Bronchial epithelial cell (primary cell): ENCODE data around the gene NPTN. TPM values are rescaled to one million over a fixed set of nuclear protein-coding genes. Genes with fewer than 3 reads are reported as not detected.

Experiments
- DNase-seq: peaks from one replicate; pipeline ENCODE4 v3.0.0-alpha.2; 2010; ENCODE audit warnings: low read depth
- FAIRE-seq: peaks from 2 replicates; lab custom pipeline; 2011; peaks lifted over from hg19 to GRCh38; lab: Jason Lieb, UNC
- H3K27me3 ChIP-seq: 2 replicates; pipeline ENCODE4 v1.5.1; 2011; ENCODE audit warnings: low read length; ENCODE audit not compliant: control insufficient read depth, insufficient read depth
- H3K36me3 ChIP-seq: 2 replicates; pipeline ENCODE4 v1.5.1; 2011; ENCODE audit warnings: low read length; ENCODE audit not compliant: control insufficient read depth, insufficient read depth
- H3K4me3 ChIP-seq: 2 replicates; pipeline ENCODE4 v1.5.1; 2011; ENCODE audit warnings: mild to moderate bottlenecking, low read depth, low read length, control low read depth
- total RNA-seq: library from RNA; depleted of rRNA; stranded (reverse); fragments of >200 nt; gene quantifications from 2 replicates; pipeline ENCODE4 v1.2.1, GENCODE V29; 2014
- TF ChIP-seq, protein P1 (sequence below): IDR thresholded peaks from 2 replicates; pipeline ENCODE4 v1.5.1; 2011; ENCODE audit warnings: mild to moderate bottlenecking, moderate library complexity, low read length, control low read depth, inconsistent platforms; ENCODE audit not compliant: insufficient read depth, severe bottlenecking

The NPTN gene
- total RNA-seq, 1 donor from 2014 or later: 62.1 TPM

GRCh38 chr15:73589766-73590165, 43.4 kb downstream of the NPTN start:
- TF ChIP-seq, protein P1, sequence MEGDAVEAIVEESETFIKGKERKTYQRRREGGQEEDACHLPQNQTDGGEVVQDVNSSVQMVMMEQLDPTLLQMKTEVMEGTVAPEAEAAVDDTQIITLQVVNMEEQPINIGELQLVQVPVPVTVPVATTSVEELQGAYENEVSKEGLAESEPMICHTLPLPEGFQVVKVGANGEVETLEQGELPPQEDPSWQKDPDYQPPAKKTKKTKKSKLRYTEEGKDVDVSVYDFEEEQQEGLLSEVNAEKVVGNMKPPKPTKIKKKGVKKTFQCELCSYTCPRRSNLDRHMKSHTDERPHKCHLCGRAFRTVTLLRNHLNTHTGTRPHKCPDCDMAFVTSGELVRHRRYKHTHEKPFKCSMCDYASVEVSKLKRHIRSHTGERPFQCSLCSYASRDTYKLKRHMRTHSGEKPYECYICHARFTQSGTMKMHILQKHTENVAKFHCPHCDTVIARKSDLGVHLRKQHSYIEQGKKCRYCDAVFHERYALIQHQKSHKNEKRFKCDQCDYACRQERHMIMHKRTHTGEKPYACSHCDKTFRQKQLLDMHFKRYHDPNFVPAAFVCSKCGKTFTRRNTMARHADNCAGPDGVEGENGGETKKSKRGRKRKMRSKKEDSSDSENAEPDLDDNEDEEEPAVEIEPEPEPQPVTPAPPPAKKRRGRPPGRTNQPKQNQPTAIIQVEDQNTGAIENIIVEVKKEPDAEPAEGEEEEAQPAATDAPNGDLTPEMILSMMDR: no peak
- FAIRE-seq (no peak), DNase-seq (no peak)
- no peak overlapping the region for H3K4me3 ChIP-seq
- peaks cover 16% of the 10 kb centered on the region for H3K36me3 ChIP-seq
- H3K27me3 ChIP-seq: no peaks in the 10 kb centered on the region

DNA sequence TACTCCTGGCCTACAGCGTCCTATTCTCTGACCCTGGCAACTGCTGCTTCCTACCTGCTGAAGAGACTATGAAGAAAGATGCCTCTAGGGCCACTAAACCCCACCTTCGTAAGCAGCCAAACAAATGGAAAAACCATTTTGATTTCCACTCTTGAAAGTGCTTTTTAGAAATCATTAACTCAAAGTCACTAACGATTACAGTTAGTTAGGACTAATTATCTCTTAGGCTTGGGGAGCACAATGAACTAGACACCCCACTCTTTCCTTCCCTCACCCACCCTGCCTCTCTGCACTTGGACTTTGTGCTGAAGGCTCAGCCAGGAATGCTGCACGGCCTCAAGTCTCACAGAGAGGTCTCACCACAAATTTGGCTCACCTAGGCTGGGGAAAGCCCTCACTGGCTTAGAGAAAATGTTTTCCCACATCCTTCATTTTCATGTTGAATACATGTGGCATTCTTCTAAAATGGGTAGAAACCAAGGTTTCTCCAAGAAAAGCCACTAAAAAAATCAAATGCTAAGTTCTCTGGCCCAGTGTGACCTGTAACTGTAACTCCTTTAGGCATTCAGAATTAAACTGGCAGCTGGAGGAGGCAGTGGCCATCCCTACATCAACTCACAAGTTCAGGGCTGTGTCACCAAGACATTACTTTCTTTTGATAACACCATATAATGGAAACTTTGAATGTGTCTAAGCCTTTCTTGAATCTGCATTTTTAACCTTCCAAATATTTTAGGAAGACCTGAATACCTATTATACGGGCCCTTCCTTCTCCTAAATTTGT, 47.1 kb downstream of the NPTN start:
- DNase-seq: no peak

GRCh38 chr15:73584699-73585420, 48.3 kb downstream of the NPTN start:
- Histone ChIP-seq H3K36me3 (peaks cover 25% of the 10 kb centered on the region), H3K27me3 (no peaks in the 10 kb centered on the region), H3K4me3 (no peak overlapping the region)
- DNase-seq (no peak), FAIRE-seq (no peak)
- TF ChIP-seq, protein P1: no peak

More for the DNA sequence above, 47.1 kb downstream of the NPTN start:
- H3K36me3 ChIP-seq: peaks cover 26% of the 10 kb centered on the region
- no peak overlapping the region for H3K4me3 ChIP-seq
- no peak for FAIRE-seq
- H3K27me3 ChIP-seq: no peaks in the 10 kb centered on the region
- TF ChIP-seq, protein P1: no peak

DNA sequence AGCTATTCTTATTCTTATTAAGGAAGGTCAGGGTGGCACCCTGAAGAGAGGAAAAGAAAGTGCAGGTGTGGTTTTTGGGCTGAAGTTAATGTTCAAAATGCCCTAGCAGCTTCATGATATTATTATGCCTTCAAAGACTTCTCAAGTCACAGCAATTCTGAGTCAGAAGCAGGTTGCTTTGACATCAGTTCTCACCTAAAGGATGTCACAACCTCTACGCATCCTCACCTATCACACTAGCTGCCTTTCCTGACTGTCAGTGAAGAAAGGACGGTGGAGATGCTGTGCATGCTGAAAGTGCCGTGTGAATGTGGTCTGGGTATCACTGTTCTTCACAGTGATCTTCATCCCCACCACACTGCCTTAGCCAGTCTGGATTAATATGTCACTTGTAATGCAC, 49.6 kb downstream of the NPTN start:
- peaks cover 24% of the 10 kb centered on the region for H3K36me3 ChIP-seq
- H3K27me3 ChIP-seq: no peaks in the 10 kb centered on the region
- DNase-seq (no peak), FAIRE-seq (no peak)
- TF ChIP-seq, protein P1: no peak
- H3K4me3 ChIP-seq: no peak overlapping the region

- TF ChIP-seq, protein P1: no peak
- no peak for DNase-seq
- FAIRE-seq: no peak
- Histone ChIP-seq H3K36me3 (peaks cover 23% of the 10 kb centered on the region), H3K4me3 (no peak overlapping the region), H3K27me3 (no peaks in the 10 kb centered on the region)
These were observed 50.3 kb downstream of the NPTN start for GRCh38 chr15:73582851-73583379.
